K562 (cell line): Measurements from ENCODE around the gene DDX54. TPM values are rescaled to one million over a fixed set of nuclear protein-coding genes. Genes with fewer than 3 reads are reported as not detected.

Experiments
- ARID1B ChIP-seq: fragments of 450-650 bp; IDR thresholded peaks from 2 replicates; pipeline ENCODE4 v1.6.1; 2016; ENCODE audit warnings: antibody characterized with exemption, mild to moderate bottlenecking, inconsistent platforms
- ARNT ChIP-seq, 2 experiments: fragments of 450-650 bp; IDR thresholded peaks; 2 replicates each; pipeline ENCODE4 v1.6.1; 2016; ENCODE audit warnings: mild to moderate bottlenecking in 1 of 2
- BHLHE40 ChIP-seq: IDR thresholded peaks from 2 replicates; pipeline ENCODE4 v1.6.1; 2011; ENCODE audit warnings: low read length, improper control_type of control experiment
- HDAC1 ChIP-seq, 2 experiments: fragments of 450-650 bp; IDR thresholded peaks; 2 replicates each; pipeline ENCODE4 v1.6.1; 2016 to 2017; ENCODE audit warnings: inconsistent platforms in 1 of 2, mild to moderate bottlenecking in 1 of 2, moderate library complexity in 1 of 2
- HDAC8 ChIP-seq: fragments of 450-650 bp; IDR thresholded peaks from 2 replicates; pipeline ENCODE4 v1.6.1; 2016; ENCODE audit warnings: mild to moderate bottlenecking, missing genetic modification characterization, moderate library complexity, missing compliant biosample characterization
- HMGN3 ChIP-seq: IDR thresholded peaks from 2 replicates; pipeline ENCODE4 v1.6.1; 2011; ENCODE audit warnings: borderline replicate concordance, low read depth, mild to moderate bottlenecking, mixed read lengths, low read length; ENCODE audit not compliant: insufficient read length; ENCODE audit errors: extremely low read depth
- KAT7 ChIP-seq: sonication (generic); formaldehyde crosslinking; IDR thresholded peaks from 2 replicates; pipeline ENCODE4 v1.8.0; 2022; ENCODE audit warnings: missing genetic modification reagents, mild to moderate bottlenecking, borderline replicate concordance
- PHB ChIP-seq: fragments of 250-450 bp; sonication (Bioruptor Pico); IDR thresholded peaks from 2 replicates; pipeline ENCODE4 v1.5.0; 2021
- RB1 ChIP-seq: fragments of 450-650 bp; IDR thresholded peaks from 2 replicates; pipeline ENCODE4 v1.6.1; 2017; ENCODE audit warnings: low read depth, mild to moderate bottlenecking
- RBFOX2 ChIP-seq: fragments of 200-400 bp; formaldehyde crosslinking; IDR thresholded peaks from 2 replicates; pipeline ENCODE4 v1.6.1; 2017; ENCODE audit warnings: low read depth, mild to moderate bottlenecking, low read length, moderate library complexity
- RFX7 ChIP-seq: fragments of 250-450 bp; sonication (Bioruptor Pico); IDR thresholded peaks from 2 replicates; pipeline ENCODE4 v1.5.1; 2021; ENCODE audit warnings: mild to moderate bottlenecking
- SAP30 ChIP-seq: fragments of 200-600 bp; sonication (generic); IDR thresholded peaks from 2 replicates; pipeline ENCODE4 v1.6.1; 2012; ENCODE audit warnings: borderline replicate concordance, low read depth, mild to moderate bottlenecking, moderate library complexity, low read length, control low read depth, inconsistent platforms; ENCODE audit not compliant: insufficient read depth, poor library complexity, severe bottlenecking
- SETDB1 ChIP-seq: IDR thresholded peaks from one replicate; pipeline ENCODE4 v1.6.1; 2012; ENCODE audit warnings: low read length, control low read depth, inconsistent platforms
- SMARCE1 ChIP-seq: fragments of 450-650 bp; IDR thresholded peaks from 2 replicates; pipeline ENCODE4 v1.7.1; 2016; ENCODE audit warnings: mild to moderate bottlenecking
- TAF1 ChIP-seq: IDR thresholded peaks from 2 replicates; pipeline ENCODE4 v1.6.1; 2011; ENCODE audit warnings: mild to moderate bottlenecking, low read length, moderate library complexity; ENCODE audit not compliant: insufficient read depth, control insufficient read depth, severe bottlenecking; ENCODE audit errors: extremely low read depth
- TAF9B ChIP-seq: fragments of 450-650 bp; IDR thresholded peaks from 2 replicates; pipeline ENCODE4 v1.6.1; 2018; ENCODE audit warnings: mild to moderate bottlenecking; ENCODE audit not compliant: partially characterized antibody
- TCF7L2 ChIP-seq: fragments of 150-350 bp; IDR thresholded peaks from 2 replicates; pipeline ENCODE4 v1.6.1; 2016; ENCODE audit warnings: low read depth, mild to moderate bottlenecking, low read length, moderate library complexity
- polyA plus RNA-seq, 8 experiments: library from polyadenylated mRNA; depleted of rRNA in 4 of 8; stranded (reverse) in 5 of 8; unstranded in 3 of 8; fragments of >200 nt; fragmentation: Nextera tagmentation in 2 of 8; fragmentation: Illumina TruSeq in 1 of 8; extraction: Ambion mirVana in 2 of 8; extraction: Trizol in 1 of 8; gene quantifications; 2 replicates each; pipeline versions ENCODE4 v1.2.1 to v1.2.3, GENCODE V29; 2011 to 2014; ENCODE audit warnings: inconsistent platforms in 1 of 8, missing spikeins in 1 of 8
- total RNA-seq, 7 experiments: library from RNA; depleted of rRNA in 6 of 7; stranded (reverse); fragments of >200 nt in 6 of 7; fragmentation: Illumina TruSeq in 2 of 7; extraction: Trizol in 2 of 7; gene quantifications; 2 replicates each; pipeline versions ENCODE4 v1.2.1 to v1.2.3, GENCODE V29; 2011 to 2021; ENCODE audit warnings: low replicate concordance in 1 of 7
- TF ChIP-seq, protein P1 (sequence below): fragments of 250-450 bp; sonication (Bioruptor Pico); IDR thresholded peaks from 2 replicates; pipeline ENCODE4 v1.5.0; 2020; ENCODE audit warnings: mild to moderate bottlenecking, borderline replicate concordance
- TF ChIP-seq, protein P2 (sequence below): fragments of 450-650 bp; formaldehyde crosslinking; IDR thresholded peaks from 2 replicates; pipeline ENCODE4 v1.4.0; 2022; ENCODE audit warnings: missing genetic modification characterization
- TF ChIP-seq, protein P3 (sequence below): sonication (generic); formaldehyde crosslinking; IDR thresholded peaks from 2 replicates; pipeline ENCODE4 v1.8.0; 2022; ENCODE audit warnings: missing genetic modification reagents, mild to moderate bottlenecking, borderline replicate concordance

Gene DDX54
- total and polyA plus RNA-seq, 9 of the 15 experiments (the other 6 are each of a cell fraction or from before 2014, with no cell fraction given): 1.4 to 135 (median 51.4) TPM

DNA sequence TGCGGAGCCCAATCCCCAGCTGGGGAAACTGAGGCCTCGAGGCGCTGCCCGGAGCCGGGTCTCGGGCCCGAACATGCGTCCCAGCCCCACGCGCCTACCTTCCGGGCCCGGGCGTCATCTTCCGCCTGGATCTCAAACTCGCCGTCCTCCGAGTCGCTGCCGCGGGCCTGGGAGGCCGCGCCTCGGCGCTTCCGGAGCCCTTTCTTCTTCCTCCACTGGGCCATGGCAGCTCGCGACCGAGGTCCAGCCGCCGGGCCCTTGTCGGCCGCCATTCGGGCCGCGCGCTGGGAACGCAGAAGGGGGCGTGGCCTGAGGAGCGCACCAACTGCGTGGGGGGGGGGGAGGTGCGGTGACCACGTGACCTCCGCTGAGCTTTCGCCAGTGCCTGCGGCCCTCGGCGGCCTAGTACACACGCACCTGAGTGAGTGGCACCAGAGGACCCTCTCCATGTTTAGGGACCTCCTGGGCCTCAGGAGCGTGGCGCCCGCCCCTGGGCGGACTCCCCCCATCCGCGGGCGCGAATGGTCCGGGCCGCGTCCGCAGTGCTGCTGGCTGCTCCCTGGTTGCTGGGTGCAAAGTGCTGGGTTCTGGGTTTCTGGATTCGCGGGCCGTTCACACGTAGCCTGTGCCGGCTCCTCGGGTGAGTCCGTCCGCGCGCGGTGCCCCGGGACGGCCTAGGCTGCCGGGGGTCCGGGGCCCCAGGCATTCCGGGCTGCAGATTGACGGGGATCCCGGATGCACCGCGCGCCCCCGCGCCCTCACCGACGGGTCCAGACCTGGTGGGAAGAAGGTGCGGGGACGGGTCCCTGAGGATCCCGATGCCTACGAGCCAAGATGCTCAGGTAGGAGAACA, at the start of gene DDX54, which contains the start of gene RITA1 (continued):
- TF ChIP-seq, protein P1, sequence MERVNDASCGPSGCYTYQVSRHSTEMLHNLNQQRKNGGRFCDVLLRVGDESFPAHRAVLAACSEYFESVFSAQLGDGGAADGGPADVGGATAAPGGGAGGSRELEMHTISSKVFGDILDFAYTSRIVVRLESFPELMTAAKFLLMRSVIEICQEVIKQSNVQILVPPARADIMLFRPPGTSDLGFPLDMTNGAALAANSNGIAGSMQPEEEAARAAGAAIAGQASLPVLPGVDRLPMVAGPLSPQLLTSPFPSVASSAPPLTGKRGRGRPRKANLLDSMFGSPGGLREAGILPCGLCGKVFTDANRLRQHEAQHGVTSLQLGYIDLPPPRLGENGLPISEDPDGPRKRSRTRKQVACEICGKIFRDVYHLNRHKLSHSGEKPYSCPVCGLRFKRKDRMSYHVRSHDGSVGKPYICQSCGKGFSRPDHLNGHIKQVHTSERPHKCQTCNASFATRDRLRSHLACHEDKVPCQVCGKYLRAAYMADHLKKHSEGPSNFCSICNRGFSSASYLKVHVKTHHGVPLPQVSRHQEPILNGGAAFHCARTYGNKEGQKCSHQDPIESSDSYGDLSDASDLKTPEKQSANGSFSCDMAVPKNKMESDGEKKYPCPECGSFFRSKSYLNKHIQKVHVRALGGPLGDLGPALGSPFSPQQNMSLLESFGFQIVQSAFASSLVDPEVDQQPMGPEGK: no peak
- TF ChIP-seq HDAC8 (tag): no peak
- TF ChIP-seq ARNT (IDR thresholded peaks at IDR 0.05): no peak
- peak; percentile 97 for TF ChIP-seq SAP30
- TF ChIP-seq HDAC1 (IDR thresholded peaks at IDR 0.05): peak in 1 of 2 experiments; percentile 96; a peak in 2 of 4 replicates
- TF ChIP-seq SETDB1: no peak
- TF ChIP-seq ARID1B: peak; percentile 64; the same call in 1 of the 2 replicates
- TF ChIP-seq RBFOX2: peak; percentile 95
- peak; percentile 83 for TF ChIP-seq HMGN3
- TF ChIP-seq TAF9B: peak; percentile 96
- TF ChIP-seq, protein P2, sequence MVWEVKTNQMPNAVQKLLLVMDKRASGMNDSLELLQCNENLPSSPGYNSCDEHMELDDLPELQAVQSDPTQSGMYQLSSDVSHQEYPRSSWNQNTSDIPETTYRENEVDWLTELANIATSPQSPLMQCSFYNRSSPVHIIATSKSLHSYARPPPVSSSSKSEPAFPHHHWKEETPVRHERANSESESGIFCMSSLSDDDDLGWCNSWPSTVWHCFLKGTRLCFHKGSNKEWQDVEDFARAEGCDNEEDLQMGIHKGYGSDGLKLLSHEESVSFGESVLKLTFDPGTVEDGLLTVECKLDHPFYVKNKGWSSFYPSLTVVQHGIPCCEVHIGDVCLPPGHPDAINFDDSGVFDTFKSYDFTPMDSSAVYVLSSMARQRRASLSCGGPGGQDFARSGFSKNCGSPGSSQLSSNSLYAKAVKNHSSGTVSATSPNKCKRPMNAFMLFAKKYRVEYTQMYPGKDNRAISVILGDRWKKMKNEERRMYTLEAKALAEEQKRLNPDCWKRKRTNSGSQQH (CRISPR knock-in tag): 0 out of 2 replicates have a peak, but pooled peaks have one; percentile 2
- TF ChIP-seq TAF1: peak; percentile 92
- 0 out of 2 replicates have a peak, but pooled peaks have one; percentile 42 for TF ChIP-seq PHB (CRISPR knock-in tag)
- peak; percentile 90 for TF ChIP-seq BHLHE40
- TF ChIP-seq, protein P3, sequence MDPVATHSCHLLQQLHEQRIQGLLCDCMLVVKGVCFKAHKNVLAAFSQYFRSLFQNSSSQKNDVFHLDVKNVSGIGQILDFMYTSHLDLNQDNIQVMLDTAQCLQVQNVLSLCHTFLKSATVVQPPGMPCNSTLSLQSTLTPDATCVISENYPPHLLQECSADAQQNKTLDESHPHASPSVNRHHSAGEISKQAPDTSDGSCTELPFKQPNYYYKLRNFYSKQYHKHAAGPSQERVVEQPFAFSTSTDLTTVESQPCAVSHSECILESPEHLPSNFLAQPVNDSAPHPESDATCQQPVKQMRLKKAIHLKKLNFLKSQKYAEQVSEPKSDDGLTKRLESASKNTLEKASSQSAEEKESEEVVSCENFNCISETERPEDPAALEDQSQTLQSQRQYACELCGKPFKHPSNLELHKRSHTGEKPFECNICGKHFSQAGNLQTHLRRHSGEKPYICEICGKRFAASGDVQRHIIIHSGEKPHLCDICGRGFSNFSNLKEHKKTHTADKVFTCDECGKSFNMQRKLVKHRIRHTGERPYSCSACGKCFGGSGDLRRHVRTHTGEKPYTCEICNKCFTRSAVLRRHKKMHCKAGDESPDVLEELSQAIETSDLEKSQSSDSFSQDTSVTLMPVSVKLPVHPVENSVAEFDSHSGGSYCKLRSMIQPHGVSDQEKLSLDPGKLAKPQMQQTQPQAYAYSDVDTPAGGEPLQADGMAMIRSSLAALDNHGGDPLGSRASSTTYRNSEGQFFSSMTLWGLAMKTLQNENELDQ (CRISPR knock-in tag): 0 out of 2 replicates have a peak, but pooled peaks have one; percentile 59
- peak; percentile 93 for TF ChIP-seq KAT7 (CRISPR knock-in tag)
- peak; percentile 82; the same call in 1 of the 2 replicates for TF ChIP-seq RB1
- 0 out of 2 replicates have a peak, but pooled peaks have one; percentile 42 for TF ChIP-seq SMARCE1
- peak; percentile 89 for TF ChIP-seq TCF7L2
- TF ChIP-seq RFX7 (CRISPR knock-in tag): no peak
